ENCODE results near the gene POMP. TPM values are rescaled to one million over a fixed set of nuclear protein-coding genes. Genes with fewer than 3 reads are reported as not detected.

Gene POMP
- total and polyA plus RNA-seq, 8 donors, result 57.3 to 82.7 (median 64.6) TPM

GRCh38 chr13:28620011-28620830, 38.7 kb upstream of the POMP start:
- H3K4me1 ChIP-seq, result peaks cover 0 to 45% of the 10 kb centered on the region in 2 donors
- H3K36me3 ChIP-seq, result no peaks in the 10 kb centered on the region
- TF ChIP-seq CTCF (IDR thresholded peaks at IDR 0.05), result no peak
- H3K27me3 ChIP-seq, result no peaks in the 10 kb centered on the region
- DNase-seq (no peak), ATAC-seq (no peak)
- H3K9me3 ChIP-seq, result no peaks in the 10 kb centered on the region
- intact Hi-C loops (cut with DNase I), result no loop called here
- H3K27ac ChIP-seq, result no peak overlapping the region
- no peak overlapping the region for H3K4me3 ChIP-seq

GRCh38 chr13:28621449-28621848, 37.5 kb upstream of the POMP start:
- intact Hi-C loops (cut with DNase I), result no loop called here
- peaks cover 0 to 45% of the 10 kb centered on the region in 2 donors for H3K4me1 ChIP-seq
- TF ChIP-seq CTCF (IDR thresholded peaks at IDR 0.05), result no peak
- ATAC-seq (no peak), DNase-seq (no peak)
- H3K27me3 ChIP-seq, result no peaks in the 10 kb centered on the region
- no peak overlapping the region for H3K4me3 ChIP-seq
- H3K27ac ChIP-seq, result peak overlapping the region in 1 of 2 donors; percentile 53
- no peaks in the 10 kb centered on the region for H3K36me3 ChIP-seq
- H3K9me3 ChIP-seq, result no peaks in the 10 kb centered on the region

GRCh38 chr13:28622286-28622685, 36.6 kb upstream of the POMP start:
- H3K27ac ChIP-seq, result peak overlapping the region in 1 of 2 donors; percentile 53
- TF ChIP-seq CTCF (IDR thresholded peaks at IDR 0.05), result no peak
- intact Hi-C loops (cut with DNase I), result no loop called here
- peak in 2 of 4 donors; percentile 79 to 83 for DNase-seq
- H3K9me3 ChIP-seq, result no peaks in the 10 kb centered on the region
- ATAC-seq, result peak; percentile 70
- no peaks in the 10 kb centered on the region for H3K36me3 ChIP-seq
- H3K4me1 ChIP-seq, result peaks cover 0 to 45% of the 10 kb centered on the region in 2 donors
- no peaks in the 10 kb centered on the region for H3K27me3 ChIP-seq
- no peak overlapping the region for H3K4me3 ChIP-seq

- no peak overlapping the region for H3K27ac ChIP-seq
- no peaks in the 10 kb centered on the region for H3K9me3 ChIP-seq
- peaks cover 0 to 56% of the 10 kb centered on the region in 2 donors for H3K4me1 ChIP-seq
- H3K4me3 ChIP-seq, result no peak overlapping the region
- TF ChIP-seq CTCF (IDR thresholded peaks at IDR 0.05), result no peak
- H3K36me3 ChIP-seq, result no peaks in the 10 kb centered on the region
- no peaks in the 10 kb centered on the region for H3K27me3 ChIP-seq
- intact Hi-C loops (cut with DNase I), result no loop called here
- DNase-seq (no peak), ATAC-seq (no peak)
Observed at GRCh38 chr13:28623782-28624706, 34.9 kb upstream of the POMP start.
